HepG2 (cell line): ENCODE measurements around the gene C4orf17. TPM values are rescaled to one million over a fixed set of nuclear protein-coding genes. Genes with fewer than 3 reads are reported as not detected.

ENCODE experiments used
- CAMTA2 ChIP-seq: sonication (generic); formaldehyde crosslinking; IDR thresholded peaks from 2 replicates; pipeline ENCODE4 v1.4.0; 2020; ENCODE audit warnings: mild to moderate bottlenecking, missing genetic modification reagents, borderline replicate concordance
- CC2D1A ChIP-seq: sonication (generic); formaldehyde crosslinking; IDR thresholded peaks from 2 replicates; pipeline ENCODE4 v1.8.1; 2023; ENCODE audit warnings: mild to moderate bottlenecking, missing genetic modification reagents
- CHD2 ChIP-seq: IDR thresholded peaks from 2 replicates; pipeline ENCODE4 v1.6.1; 2011; ENCODE audit warnings: low read depth, low read length, improper control_type of control experiment
- HNRNPL ChIP-seq: fragments of 200-400 bp; formaldehyde crosslinking; IDR thresholded peaks from 2 replicates; pipeline ENCODE4 v1.6.1; 2017; ENCODE audit warnings: mild to moderate bottlenecking, low read depth, low read length
- MTA1 ChIP-seq: sonication (generic); formaldehyde crosslinking; IDR thresholded peaks from 2 replicates; pipeline ENCODE4 v1.4.0; 2020; ENCODE audit warnings: missing genetic modification reagents, mild to moderate bottlenecking, borderline replicate concordance
- NR3C1 ChIP-seq: sonication (generic); formaldehyde crosslinking; IDR thresholded peaks from 2 replicates; pipeline ENCODE4 v1.4.0; 2020; ENCODE audit warnings: missing genetic modification reagents
- RFX1 ChIP-seq: fragments of 450-650 bp; IDR thresholded peaks from 2 replicates; pipeline ENCODE4 v1.6.1; 2017
- SMAD1 ChIP-seq: sonication (generic); formaldehyde crosslinking; IDR thresholded peaks from 2 replicates; pipeline ENCODE4 v1.4.0; 2020; ENCODE audit warnings: missing genetic modification reagents, low read depth, mild to moderate bottlenecking, borderline replicate concordance
- ZMYM3 ChIP-seq: sonication (generic); formaldehyde crosslinking; IDR thresholded peaks from 2 replicates; pipeline ENCODE4 v1.5.1; 2020; ENCODE audit warnings: mild to moderate bottlenecking, missing genetic modification reagents
- ZNF720 ChIP-seq: sonication (generic); formaldehyde crosslinking; IDR thresholded peaks from 2 replicates; pipeline ENCODE4 v1.4.0; 2020; ENCODE audit warnings: missing genetic modification reagents
- ZSCAN21 ChIP-seq: sonication (generic); formaldehyde crosslinking; IDR thresholded peaks from 2 replicates; pipeline ENCODE4 v1.8.0; 2022; ENCODE audit warnings: mild to moderate bottlenecking, missing genetic modification reagents, moderate library complexity, borderline replicate concordance
- polyA plus RNA-seq, 8 experiments: library from polyadenylated mRNA; depleted of rRNA in 3 of 8; stranded (reverse) in 7 of 8; unstranded in 1 of 8; fragments of >200 nt; fragmentation: Illumina TruSeq in 4 of 8; extraction: Trizol in 4 of 8; gene quantifications; 2 replicates each; pipeline versions ENCODE4 v1.2.1 to v1.2.3, GENCODE V29; 2011 to 2016; ENCODE audit warnings: low read depth in 4 of 8, missing spikeins in 1 of 8, mixed read lengths in 1 of 8; ENCODE audit not compliant: insufficient read depth in 1 of 8
- total RNA-seq, 5 experiments: library from RNA; depleted of rRNA; stranded (reverse); fragments of >200 nt; fragmentation: Illumina TruSeq; extraction: Trizol; gene quantifications; 2 replicates each; pipeline ENCODE4 v1.2.3, GENCODE V29; 2016; ENCODE audit warnings: low read depth in 1 of 5
- TF ChIP-seq, protein P1 (sequence below): sonication (generic); formaldehyde crosslinking; IDR thresholded peaks from 2 replicates; pipeline ENCODE4 v1.4.0; 2020; ENCODE audit warnings: low read depth, missing genetic modification reagents
- TF ChIP-seq, protein P2 (sequence below): sonication (generic); formaldehyde crosslinking; IDR thresholded peaks from 2 replicates; pipeline ENCODE4 v1.8.0; 2022; ENCODE audit warnings: mild to moderate bottlenecking, missing genetic modification reagents
- TF ChIP-seq, protein P3 (sequence below): sonication (generic); formaldehyde crosslinking; IDR thresholded peaks from 2 replicates; pipeline ENCODE4 v1.4.0; 2020; ENCODE audit warnings: missing genetic modification reagents
- TF ChIP-seq, protein P4 (sequence below): sonication (generic); formaldehyde crosslinking; IDR thresholded peaks from 2 replicates; pipeline ENCODE4; 2020; ENCODE audit warnings: missing genetic modification reagents, mild to moderate bottlenecking, borderline replicate concordance

Gene C4orf17
- total and polyA plus RNA-seq, 2 of the 13 experiments (the other 11 are each of a cell fraction or from before 2014, with no cell fraction given): not detected

DNA sequence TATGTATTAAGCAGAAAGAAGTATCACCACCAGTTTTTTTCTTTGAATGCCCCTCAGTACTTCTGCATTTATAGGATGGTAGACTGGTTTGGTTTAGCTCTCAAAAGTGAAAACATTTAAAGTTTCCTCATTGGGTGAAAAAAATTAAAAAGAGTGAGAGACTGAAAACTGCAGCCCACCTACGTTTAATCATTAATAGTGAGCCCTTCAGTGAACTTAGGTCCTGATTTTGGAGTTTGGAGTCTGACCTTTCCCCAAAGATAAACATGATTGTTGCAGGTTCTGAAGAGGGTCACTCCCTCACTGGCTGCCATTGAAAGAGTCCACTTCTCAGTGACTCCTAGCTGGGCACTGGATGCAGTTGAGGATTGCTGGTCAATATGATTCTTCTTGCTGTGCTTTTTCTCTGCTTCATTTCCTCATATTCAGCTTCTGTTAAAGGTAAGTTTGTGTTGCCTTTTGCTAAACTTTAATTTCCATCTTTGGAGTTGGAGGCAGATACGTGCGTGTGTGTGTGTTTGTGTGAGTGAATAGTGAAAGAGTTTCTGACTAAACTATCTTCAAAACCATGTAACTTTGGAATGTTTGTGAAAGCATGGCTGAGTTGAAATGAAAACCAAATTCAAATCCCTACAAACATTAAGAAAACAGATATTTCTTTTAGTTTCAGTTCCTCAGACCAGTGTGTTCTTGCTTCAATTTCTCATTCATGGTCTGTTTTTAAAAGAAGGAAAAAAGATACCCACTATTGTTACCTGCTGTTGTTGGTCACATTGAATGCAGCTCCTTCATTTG lies 63.9 kb downstream of the C4orf17 start, which contains the start of gene MTTP (continued):
- TF ChIP-seq, protein P1, sequence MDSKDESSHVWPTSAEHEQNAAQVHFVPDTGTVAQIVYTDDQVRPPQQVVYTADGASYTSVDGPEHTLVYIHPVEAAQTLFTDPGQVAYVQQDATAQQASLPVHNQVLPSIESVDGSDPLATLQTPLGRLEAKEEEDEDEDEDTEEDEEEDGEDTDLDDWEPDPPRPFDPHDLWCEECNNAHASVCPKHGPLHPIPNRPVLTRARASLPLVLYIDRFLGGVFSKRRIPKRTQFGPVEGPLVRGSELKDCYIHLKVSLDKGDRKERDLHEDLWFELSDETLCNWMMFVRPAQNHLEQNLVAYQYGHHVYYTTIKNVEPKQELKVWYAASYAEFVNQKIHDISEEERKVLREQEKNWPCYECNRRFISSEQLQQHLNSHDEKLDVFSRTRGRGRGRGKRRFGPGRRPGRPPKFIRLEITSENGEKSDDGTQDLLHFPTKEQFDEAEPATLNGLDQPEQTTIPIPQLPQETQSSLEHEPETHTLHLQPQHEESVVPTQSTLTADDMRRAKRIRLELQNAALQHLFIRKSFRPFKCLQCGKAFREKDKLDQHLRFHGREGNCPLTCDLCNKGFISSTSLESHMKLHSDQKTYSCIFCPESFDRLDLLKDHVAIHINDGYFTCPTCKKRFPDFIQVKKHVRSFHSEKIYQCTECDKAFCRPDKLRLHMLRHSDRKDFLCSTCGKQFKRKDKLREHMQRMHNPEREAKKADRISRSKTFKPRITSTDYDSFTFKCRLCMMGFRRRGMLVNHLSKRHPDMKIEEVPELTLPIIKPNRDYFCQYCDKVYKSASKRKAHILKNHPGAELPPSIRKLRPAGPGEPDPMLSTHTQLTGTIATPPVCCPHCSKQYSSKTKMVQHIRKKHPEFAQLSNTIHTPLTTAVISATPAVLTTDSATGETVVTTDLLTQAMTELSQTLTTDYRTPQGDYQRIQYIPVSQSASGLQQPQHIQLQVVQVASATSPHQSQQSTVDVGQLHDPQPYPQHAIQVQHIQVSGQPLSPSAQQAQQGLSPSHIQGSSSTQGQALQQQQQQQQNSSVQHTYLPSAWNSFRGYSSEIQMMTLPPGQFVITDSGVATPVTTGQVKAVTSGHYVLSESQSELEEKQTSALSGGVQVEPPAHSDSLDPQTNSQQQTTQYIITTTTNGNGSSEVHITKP: no peak
- TF ChIP-seq CC2D1A (CRISPR knock-in tag) (no peak), MTA1 (CRISPR knock-in tag) (no peak), NR3C1 (no peak), HNRNPL (no peak), RFX1 (no peak), CHD2 (no peak), ZNF720 (CRISPR knock-in tag) (no peak), CAMTA2 (no peak), ZSCAN21 (CRISPR knock-in tag) (no peak), ZMYM3 (CRISPR knock-in tag) (peak; percentile 73; the same call in 1 of the 2 replicates), SMAD1 (CRISPR knock-in tag) (no peak)
- TF ChIP-seq, protein P2, sequence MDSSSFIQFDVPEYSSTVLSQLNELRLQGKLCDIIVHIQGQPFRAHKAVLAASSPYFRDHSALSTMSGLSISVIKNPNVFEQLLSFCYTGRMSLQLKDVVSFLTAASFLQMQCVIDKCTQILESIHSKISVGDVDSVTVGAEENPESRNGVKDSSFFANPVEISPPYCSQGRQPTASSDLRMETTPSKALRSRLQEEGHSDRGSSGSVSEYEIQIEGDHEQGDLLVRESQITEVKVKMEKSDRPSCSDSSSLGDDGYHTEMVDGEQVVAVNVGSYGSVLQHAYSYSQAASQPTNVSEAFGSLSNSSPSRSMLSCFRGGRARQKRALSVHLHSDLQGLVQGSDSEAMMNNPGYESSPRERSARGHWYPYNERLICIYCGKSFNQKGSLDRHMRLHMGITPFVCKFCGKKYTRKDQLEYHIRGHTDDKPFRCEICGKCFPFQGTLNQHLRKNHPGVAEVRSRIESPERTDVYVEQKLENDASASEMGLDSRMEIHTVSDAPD (CRISPR knock-in tag): no peak
- TF ChIP-seq, protein P3, sequence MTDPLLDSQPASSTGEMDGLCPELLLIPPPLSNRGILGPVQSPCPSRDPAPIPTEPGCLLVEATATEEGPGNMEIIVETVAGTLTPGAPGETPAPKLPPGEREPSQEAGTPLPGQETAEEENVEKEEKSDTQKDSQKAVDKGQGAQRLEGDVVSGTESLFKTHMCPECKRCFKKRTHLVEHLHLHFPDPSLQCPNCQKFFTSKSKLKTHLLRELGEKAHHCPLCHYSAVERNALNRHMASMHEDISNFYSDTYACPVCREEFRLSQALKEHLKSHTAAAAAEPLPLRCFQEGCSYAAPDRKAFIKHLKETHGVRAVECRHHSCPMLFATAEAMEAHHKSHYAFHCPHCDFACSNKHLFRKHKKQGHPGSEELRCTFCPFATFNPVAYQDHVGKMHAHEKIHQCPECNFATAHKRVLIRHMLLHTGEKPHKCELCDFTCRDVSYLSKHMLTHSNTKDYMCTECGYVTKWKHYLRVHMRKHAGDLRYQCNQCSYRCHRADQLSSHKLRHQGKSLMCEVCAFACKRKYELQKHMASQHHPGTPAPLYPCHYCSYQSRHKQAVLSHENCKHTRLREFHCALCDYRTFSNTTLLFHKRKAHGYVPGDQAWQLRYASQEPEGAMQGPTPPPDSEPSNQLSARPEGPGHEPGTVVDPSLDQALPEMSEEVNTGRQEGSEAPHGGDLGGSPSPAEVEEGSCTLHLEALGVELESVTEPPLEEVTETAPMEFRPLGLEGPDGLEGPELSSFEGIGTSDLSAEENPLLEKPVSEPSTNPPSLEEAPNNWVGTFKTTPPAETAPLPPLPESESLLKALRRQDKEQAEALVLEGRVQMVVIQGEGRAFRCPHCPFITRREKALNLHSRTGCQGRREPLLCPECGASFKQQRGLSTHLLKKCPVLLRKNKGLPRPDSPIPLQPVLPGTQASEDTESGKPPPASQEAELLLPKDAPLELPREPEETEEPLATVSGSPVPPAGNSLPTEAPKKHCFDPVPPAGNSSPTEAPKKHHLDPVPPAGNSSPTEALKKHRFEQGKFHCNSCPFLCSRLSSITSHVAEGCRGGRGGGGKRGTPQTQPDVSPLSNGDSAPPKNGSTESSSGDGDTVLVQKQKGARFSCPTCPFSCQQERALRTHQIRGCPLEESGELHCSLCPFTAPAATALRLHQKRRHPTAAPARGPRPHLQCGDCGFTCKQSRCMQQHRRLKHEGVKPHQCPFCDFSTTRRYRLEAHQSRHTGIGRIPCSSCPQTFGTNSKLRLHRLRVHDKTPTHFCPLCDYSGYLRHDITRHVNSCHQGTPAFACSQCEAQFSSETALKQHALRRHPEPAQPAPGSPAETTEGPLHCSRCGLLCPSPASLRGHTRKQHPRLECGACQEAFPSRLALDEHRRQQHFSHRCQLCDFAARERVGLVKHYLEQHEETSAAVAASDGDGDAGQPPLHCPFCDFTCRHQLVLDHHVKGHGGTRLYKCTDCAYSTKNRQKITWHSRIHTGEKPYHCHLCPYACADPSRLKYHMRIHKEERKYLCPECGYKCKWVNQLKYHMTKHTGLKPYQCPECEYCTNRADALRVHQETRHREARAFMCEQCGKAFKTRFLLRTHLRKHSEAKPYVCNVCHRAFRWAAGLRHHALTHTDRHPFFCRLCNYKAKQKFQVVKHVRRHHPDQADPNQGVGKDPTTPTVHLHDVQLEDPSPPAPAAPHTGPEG (CRISPR knock-in tag): no peak
- TF ChIP-seq, protein P4, sequence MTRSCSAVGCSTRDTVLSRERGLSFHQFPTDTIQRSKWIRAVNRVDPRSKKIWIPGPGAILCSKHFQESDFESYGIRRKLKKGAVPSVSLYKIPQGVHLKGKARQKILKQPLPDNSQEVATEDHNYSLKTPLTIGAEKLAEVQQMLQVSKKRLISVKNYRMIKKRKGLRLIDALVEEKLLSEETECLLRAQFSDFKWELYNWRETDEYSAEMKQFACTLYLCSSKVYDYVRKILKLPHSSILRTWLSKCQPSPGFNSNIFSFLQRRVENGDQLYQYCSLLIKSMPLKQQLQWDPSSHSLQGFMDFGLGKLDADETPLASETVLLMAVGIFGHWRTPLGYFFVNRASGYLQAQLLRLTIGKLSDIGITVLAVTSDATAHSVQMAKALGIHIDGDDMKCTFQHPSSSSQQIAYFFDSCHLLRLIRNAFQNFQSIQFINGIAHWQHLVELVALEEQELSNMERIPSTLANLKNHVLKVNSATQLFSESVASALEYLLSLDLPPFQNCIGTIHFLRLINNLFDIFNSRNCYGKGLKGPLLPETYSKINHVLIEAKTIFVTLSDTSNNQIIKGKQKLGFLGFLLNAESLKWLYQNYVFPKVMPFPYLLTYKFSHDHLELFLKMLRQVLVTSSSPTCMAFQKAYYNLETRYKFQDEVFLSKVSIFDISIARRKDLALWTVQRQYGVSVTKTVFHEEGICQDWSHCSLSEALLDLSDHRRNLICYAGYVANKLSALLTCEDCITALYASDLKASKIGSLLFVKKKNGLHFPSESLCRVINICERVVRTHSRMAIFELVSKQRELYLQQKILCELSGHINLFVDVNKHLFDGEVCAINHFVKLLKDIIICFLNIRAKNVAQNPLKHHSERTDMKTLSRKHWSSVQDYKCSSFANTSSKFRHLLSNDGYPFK: no peak
